Stimulated activated CD4-positive, alpha-beta T cell treated with anti-CD3 and anti-CD28 coated beads, Interleukin-15, amount 100 ng/mL, for 1 hour (primary cell): ENCODE measurements around the gene ZFR.

ENCODE experiments used
- DNase-seq, 2 donors: peaks; one replicate each; pipeline ENCODE4 v3.0.0-alpha.2; 2020; ENCODE audit warnings: low read depth in 1 of 2, low spot score in 1 of 2

The ZFR gene

DNA sequence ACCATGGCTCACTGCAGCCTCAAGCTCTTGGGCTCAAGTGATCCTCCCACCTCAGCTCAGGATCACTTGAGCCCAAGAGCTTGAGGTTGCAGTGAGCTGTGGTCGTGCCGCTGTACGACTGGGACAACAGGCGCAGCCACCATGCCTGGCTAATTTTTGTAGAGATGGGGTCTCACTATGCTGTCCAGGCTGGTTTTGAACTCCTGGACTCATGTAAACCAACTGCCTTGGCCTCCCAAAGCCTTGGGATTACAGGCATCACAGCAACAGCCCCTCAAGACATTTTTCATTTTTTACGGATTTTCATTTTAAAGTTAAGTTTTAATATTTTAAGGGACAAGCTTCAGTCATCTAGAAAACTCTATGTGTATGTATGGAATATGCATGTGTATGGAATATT is 78.9 kb downstream of the ZFR start:
- no peak for DNase-seq

DNA sequence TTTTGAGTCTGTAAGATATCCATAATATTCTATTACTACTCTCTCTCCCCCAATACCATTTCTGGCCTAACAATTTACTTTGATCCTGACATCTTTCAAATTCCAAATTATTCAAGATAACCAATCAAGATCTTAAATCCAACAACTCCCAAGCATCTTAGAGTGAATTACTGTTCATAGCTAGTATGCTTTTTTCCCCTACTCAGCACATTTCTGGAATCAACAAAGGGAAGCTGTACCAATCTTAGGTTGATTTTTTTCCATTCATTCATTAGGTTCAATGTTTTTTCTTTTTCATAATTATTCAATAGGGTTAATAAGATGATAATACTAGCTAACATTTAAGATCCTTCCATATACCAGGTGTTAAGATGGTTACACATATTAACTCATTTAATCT is 81.5 kb downstream of the ZFR start:
- DNase-seq, result no peak

DNA sequence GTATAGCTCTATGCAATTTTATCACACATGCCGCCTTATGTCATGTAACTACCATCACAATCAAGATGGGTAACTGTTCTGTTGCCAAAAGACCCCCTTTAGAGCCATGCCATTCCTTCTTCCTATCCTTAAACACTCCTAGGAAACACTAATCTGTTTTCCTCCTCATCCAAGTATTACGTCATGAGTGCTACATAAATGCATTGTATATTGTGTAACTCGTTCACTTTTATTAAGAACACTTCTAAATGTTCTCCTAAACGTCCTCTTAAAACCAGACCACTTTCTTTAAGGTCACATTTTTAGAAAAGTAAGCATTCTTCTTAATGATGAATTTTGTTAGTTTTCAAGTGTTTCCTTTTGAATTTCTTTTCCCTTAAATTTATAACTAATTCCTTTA is 82.0 kb downstream of the ZFR start:
- DNase-seq, result no peak

DNA sequence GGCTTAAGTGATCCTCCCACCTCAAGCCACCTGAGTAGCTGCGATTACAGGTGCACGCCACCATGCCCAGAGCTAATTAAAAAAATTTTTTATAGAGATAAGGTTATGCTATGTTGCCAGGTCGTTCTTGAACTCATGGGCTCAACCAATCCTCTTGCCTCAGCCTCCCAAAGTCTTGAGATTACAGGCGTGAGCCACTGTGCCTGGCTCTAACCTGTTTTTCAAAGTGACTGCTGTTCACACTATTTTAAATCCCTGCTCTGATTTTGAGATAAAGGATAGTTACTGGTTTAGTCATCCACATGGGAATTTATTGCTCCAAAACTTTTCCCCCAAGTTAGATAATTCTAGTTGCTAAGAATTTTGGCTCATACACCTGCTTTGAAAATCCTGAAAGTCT is 83.6 kb downstream of the ZFR start:
- DNase-seq, result no peak

DNA sequence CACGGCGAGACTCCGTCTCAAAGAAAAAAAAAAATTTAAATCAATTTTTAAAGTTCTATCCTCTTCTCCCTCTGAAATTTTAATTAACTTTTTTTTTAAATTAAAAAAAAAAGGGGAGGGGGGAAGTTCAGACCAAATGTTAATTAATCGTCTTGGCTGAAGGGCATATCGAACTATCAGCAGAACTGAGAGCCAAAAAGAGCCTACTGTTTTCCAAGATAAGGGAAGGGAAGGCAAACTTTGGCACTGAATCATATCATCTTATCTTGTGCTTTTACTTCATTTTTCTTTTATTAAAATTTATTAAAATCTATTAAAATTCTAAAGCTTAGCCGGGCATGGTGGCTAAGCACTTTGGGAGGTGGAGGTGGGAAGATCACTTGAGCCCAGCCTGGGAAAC is 85.9 kb downstream of the ZFR start:
- no peak for DNase-seq

DNA sequence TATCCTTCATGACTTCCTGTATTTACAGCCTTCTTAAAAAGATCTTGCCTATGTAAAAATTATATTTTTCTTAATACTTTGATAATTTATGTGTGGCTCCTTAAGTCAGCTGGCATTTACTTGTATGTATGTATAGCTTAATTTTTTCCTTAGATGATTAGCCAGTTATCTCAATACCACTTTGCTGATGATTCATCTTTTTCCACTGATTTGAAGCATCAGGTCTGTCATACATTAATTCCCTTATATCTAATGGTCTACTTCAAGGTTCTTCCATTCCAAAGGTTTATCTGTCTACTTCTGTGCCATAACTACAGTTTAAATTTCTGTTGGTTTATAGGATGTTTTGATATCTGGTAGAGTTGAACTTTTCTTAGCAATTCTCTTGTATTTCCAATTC is 86.9 kb downstream of the ZFR start:
- no peak for DNase-seq

DNA sequence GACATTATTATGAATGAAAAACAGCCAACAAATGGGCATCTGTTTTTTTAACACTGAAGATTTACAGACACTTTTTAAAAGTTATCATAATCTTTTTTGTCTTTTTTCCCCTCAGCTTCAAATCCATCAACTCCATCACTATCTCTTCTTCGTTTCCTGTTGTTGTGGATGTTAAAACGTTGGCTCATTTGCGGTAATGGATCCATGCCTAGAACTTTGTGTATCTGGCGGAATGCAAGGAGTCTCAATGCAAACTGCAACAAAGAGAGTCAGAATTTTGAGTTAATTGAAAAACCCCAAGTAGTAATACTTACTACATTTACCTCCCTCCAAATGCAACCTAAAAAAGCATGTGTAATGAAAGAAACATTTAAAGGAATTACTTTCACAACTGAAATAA is 88.9 kb downstream of the ZFR start:
- no peak for DNase-seq

DNA sequence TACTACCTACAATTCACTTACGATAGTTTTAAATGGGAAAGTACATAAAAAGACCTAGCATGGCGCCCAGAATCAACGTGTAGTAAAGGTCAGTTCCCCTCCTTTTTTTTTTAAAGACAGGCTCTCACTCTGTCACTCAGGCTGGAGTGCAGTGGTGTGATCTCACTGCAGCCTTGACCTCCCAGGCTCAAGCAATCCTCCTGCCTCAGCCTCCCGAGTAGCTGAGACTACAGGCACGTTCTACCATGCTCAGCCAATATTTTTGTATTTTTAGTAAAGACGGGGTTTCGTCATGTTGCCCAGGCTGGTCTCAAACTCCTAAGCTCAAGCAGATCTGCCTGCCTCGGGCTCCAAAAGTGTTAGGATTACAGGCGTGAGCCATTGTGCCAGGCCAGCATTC is 91.1 kb downstream of the ZFR start:
- no peak for DNase-seq

DNA sequence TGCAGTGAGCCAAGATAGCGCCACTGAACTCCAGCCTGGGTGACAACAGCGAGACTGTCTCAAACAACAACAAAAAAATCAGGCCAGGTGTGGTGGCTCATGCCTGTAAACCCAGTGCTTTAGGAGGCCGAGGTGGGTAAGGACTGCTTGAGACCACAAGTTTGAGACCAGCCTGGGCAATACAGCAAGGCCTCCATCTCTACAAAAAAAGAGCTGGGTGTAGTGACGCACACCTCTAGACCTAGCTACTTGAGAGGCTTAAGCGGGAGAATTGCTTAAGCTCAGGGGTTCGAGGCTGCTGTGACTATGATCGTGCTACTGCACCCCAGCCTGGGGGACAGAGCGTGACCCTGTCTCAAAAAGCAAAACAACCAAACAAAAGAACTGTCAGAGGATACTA is 91.9 kb downstream of the ZFR start:
- no peak for DNase-seq

DNA sequence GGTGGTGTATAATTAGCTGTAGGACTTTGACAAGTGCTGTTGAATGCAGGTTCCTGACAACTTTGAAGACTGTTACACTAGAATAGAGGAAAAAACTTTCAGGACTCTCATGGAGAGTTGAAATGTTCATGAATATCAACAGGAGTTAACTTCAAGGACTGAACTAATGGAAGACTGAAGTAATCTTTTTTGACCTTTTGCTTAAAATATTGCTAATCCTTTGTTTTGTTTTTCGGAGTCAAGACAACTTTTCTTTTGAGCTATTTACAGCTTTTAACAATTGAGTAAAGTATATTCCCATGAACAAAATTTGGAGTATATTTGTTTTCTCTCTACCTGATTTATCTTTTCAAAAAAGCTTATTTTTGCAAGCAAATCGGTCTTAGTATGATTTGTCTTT is 97.7 kb downstream of the ZFR start:
- DNase-seq, result no peak

DNA sequence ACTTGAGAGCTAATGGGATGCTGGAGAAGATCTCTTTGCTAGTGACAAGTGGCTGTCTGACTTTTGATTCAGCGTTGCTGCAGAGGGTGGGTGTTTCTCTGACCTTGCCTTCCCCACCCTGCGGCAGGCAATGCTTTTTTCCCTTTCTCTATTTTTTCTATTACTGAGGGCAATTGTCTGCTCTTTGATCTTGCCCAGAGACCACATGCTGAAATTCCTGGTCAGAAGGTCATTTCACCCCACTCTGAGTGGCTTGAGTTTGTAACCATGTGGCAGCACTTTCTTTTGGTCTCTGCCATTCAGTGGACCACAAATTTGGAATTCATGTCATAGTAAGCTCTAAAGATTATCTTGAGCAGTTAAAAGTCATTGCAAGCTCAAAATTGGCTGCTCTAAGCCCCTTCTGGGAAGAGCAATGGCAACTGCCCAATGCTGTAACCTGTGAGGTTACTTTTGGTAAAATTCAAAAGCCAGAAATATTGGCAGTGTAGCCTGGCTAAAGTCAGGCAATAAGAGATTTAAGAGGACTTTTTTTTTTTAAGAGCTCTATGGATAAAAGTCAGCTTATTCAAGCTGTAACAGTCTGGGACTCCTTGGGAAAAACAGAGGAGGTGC is 101.4 kb downstream of the ZFR start:
- no peak for DNase-seq

DNA sequence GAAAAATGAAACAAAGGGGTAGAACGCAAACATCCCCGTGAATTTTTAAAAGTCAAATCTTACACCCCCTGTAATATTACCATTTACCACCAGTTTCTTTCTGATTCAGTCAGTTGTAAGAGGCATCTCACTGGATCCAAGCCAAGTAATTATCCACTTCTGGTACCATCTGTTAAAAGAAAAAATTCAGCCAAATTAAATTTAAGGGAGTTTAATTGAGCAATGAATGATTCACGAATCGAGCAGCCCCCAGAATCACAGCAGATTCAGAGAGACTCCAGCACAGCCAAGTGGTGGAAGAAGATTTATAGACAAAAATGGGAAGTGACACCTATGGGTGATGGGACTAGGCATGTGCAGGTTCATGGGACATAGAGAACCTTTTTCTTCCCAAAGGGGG is 101.9 kb downstream of the ZFR start:
- no peak for DNase-seq

DNA sequence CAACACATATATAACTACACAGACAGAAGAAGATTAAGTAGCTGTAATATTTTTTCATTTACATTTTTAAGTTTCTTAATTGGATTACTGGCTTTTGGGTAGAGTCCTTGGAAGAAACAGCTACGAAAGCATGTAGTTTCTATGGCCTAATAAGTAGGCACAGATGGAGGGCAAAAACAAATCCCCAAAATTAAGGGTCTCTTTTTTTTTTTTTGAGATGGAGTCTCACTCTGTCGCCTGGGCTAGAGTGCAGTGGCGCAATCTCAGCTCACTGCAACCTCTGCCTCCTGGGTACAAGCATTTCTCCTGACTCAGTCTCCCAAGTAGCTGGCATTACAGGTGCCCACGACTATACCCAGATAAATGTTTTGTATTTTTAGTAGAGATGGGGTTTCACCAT is 104.7 kb downstream of the ZFR start:
- DNase-seq, result no peak

DNA sequence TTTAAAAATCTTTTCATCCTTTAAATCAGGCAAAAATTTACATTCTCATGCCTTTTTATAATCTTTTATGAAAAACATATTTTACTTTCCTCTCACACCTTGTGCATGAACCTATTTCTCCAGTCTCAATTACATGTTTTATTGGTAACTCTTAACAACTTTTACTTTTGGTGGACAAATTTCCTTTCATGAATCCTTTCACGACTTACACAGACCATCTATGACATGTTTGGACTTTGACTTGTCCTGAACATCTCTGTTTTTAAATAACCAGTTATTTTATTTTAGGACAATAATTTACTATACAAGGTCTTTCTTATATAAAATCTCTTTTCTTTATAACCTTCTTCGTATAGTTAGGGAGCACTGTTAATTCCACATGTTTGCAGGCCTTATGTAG is 105.3 kb downstream of the ZFR start:
- no peak for DNase-seq

DNA sequence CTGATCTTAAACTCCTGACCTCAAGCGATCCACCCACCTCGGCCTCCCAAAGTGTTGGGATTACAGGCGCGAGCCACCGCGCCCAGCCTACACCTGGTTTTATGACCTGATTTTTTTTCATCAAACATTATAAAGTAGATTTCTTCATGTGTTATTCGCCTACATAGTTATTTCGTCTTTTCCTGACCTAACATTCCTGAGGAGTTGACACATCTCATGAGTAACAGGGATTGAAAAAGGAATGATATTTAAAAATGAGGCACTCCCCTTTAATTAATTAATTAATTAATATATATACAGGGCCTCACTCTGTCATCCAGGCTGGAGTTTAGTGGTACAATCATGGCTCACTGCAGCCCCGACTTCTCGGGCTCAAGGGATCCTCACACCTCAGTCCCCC is 111.6 kb downstream of the ZFR start:
- DNase-seq, result no peak

DNA sequence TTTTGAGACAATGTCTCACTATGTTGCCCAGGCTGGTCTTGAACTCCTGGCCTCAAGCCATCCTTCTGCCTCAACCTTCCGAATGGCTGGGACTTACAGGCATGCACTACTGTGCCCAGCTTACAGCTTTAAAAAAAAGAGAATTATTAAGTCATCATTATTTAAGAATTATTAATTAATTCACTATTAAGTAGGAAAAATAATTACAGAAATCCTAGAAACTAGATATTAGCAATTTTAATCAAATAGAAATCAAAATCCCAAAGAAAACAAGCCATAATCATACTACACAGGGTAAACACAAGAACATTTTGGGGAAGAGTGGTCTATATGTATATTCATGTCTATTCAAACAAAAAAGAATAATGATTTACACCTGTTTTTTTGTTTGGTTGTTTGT is 112.2 kb downstream of the ZFR start:
- no peak for DNase-seq

DNA sequence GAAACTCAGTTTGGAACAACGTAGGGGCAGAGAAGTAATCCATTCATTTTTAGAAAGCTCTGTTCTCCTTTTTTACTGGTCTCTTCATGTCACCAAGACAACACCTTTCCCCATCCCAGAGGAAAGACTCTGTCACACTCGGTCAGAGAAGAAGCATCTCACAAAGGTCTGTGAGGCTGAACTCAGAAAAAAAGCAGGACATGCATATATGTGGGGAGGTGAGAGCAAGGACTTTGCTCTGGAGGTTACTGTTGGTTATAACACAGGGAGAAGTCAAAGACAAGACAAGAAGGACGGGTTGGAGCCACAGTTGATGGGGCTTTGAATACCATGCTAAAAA is 112.6 kb downstream of the ZFR start:
- DNase-seq, result no peak

DNA sequence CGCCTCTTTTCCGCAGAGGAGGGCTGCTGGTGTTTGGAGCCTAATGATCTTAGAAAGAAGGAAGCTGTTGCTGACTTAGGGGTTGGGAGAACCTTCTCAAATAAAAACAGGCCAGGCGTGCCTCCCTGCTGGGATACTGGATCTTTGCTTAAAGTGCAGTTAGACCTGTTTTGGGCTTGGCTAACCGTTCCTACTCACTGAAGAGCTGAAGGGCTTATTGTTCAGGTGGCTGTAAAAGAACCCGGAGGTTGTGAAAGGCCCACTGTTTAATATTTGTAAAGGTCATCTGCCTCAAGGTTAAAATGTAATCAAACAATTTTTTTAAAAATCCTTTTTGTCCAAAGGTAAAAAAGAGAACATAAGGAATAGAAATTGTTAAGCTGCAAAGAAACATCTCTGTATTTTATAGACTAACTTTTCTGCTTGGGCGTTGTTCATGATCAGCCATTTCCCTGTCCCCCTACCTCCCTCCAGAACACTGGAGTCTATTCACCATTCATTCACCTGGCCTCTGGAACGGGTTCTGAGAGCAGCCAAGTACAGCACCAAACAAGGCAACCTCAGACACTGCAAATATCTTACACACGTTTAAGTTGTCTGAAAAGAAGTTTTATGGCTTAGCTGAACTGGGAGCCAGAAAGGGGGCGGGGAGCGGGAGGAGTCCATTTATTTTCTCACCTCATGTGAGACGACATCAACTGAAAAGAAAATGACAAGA is 113.2 kb downstream of the ZFR start:
- no peak for DNase-seq

DNA sequence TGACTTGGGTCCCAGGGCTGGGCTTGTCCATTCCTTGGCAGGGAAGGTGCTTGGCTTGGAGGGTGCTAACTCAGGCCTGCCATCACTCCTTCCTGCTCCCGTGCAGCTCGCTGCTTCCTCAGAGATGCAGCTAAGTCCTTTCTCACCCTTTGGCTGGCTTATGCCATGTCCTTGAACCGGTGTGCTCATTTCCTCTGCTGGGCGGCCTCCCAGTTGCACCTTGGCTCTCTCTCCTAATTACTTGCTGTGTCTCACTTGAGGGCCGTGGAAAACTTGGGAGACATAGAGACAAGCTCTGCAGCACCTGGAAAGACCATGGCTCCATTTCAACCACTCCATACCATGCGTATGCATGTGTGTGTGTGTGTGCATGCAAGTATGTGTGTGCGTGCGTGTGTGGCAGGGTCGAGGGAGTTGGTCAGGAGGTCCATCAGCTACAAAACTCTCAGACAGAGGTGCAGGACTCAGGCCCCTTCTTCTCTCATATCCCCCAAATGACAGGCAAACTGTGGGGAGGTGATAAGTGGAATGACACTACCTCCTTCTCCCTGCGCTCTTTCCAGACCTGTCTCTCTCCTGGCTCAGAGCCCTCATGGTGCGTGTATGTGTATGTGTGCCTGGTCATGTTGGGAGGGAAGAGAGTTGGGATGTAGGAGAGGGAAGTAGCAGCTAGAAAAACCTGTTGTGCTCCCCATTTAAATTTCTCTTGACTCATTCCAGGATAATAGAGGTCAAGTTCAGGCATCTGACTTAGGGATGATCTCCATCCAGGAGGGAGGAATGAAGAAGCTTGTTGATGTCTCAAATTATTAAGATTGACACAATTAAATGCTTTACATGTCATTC is 114.2 kb downstream of the ZFR start:
- no peak for DNase-seq

DNA sequence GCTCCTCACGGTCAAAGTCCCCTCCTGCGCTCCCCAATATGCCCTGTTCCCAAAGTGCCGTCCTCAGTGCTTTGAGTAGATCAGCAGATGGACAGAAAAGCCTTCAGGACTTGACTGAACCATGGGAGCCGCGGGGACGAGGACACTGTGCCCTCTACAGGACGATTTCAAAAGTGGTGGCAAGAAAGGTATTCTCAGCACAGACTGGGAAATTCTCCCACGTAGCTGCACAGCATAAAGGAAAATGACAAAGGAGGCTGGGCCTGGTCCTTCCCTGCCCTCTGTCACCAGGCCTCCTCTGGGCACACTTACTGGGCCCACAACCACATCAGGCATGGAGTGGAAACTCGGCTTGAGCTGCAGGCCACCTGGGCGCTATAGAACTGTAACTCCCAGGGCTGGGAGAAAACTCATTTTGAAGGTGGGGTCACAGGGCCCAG is 115.1 kb downstream of the ZFR start:
- peak; percentile 9 to 20 for DNase-seq

DNA sequence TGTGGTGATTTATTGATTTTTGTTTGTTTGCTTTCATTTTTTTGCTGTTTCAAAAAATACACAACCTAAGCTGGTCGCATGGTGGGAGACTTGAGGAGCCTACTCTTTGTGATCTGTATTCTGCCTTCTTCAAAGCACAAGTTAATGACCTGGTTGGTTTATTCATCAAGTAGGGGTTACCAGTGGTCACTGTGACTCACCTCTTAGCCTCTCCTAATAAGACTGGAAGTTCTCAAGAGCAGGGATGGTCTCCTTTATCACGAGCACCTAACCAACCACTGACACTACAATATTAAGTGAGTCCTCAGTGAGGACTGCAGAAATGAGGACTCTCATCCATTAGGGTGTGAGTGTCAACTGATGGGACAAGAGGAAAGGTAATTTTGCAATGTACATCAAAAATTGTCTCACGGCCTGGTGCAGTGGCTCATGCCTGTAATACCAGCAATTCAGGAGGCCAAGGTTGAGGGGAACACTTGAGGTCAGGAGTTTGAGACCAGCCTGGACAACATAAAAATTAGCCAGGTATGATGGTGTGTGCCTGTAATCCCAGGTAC is 118.2 kb downstream of the ZFR start:
- no peak for DNase-seq

DNA sequence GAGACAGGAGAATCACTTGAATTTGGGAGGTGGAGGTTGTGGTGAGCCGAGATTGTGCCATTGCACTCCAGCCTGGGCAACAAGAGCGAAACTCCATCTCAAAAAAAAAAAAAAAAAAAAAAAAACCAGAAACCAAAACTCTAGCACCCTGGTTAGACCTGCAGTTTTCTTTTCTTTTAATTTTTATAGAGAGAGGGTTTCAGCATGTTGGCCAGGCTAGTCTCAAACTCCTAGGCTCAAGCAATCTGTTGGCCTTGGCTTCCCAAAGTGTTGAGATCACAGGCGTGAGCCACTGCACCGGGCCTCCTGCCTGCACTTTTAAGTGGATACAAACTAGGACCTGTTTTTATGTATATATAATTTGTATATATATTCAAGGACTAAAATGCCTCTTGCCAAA is 118.9 kb downstream of the ZFR start:
- DNase-seq, result no peak
